PC-3 (cell line): ENCODE measurements around the gene RAB12. TPM values are rescaled to one million over a fixed set of nuclear protein-coding genes. Genes with fewer than 3 reads are reported as not detected.

Source experiments
- ATAC-seq: fragments of 200-7000 bp; cut with Tn5 transposase; 2 replicates; pipeline ENCODE4 v1.9.1; 2020; ENCODE audit warnings: mild to moderate bottlenecking, moderate library complexity
- BruUV-seq: library from RNA; stranded (reverse); fragments of 400-500 nt; replicated peaks from 2 replicates; lab custom pipeline; 2021; lab: Mats Ljungman, UMichigan
- CTCF ChIA-PET: fragments of 300-600 bp; sonication (Branson Sonifier 250); formaldehyde crosslinking; loops from one replicate; lab custom pipeline; 2022; ENCODE audit warnings: antibody characterized with exemption; lab: Charles Lee
- POLR2A ChIA-PET: fragments of 300-600 bp; sonication (Branson Sonifier 250); formaldehyde crosslinking; loops from one replicate; lab custom pipeline; 2022; ENCODE audit warnings: antibody characterized with exemption; ENCODE audit not compliant: unreplicated experiment; lab: Charles Lee
- DNase-seq: peaks from one replicate; pipeline ENCODE4 v3.0.0-alpha.2; 2015
- H2AFZ ChIP-seq: fragments of 300-600 bp; sonication (generic); 2 replicates; pipeline ENCODE4 v1.6.0; 2016; ENCODE audit warnings: antibody characterized with exemption, low read length
- H3F3A ChIP-seq: fragments of 300-600 bp; sonication (generic); one replicate; pipeline ENCODE4 v1.6.0; 2017; ENCODE audit warnings: antibody characterized with exemption, low read length, control low read depth, mild to moderate bottlenecking; ENCODE audit not compliant: unreplicated experiment
- H3K27ac ChIP-seq: fragments of 300-600 bp; sonication (generic); 2 replicates; pipeline ENCODE4 v1.5.1; 2016; ENCODE audit warnings: mild to moderate bottlenecking, low read length
- H3K27me3 ChIP-seq: fragments of 300-600 bp; sonication (generic); 2 replicates; pipeline ENCODE4 v1.6.1; 2016; ENCODE audit warnings: low read length, mixed read lengths
- H3K36me3 ChIP-seq: fragments of 300-600 bp; sonication (generic); 2 replicates; pipeline ENCODE4 v1.6.1; 2016; ENCODE audit warnings: low read depth, mixed run types, low read length, mixed read lengths
- H3K4me1 ChIP-seq: fragments of 300-600 bp; sonication (generic); 2 replicates; pipeline ENCODE4 v1.5.1; 2016; ENCODE audit warnings: low read length; ENCODE audit not compliant: insufficient read depth
- H3K4me2 ChIP-seq: fragments of 300-600 bp; sonication (generic); 2 replicates; pipeline ENCODE4 v1.6.0; 2016; ENCODE audit warnings: low read length
- H3K4me3 ChIP-seq: fragments of 300-600 bp; sonication (generic); 2 replicates; pipeline ENCODE4 v1.5.1; 2016; ENCODE audit warnings: mild to moderate bottlenecking, low read length, mixed read lengths
- H3K79me2 ChIP-seq: fragments of 300-600 bp; sonication (generic); 2 replicates; pipeline ENCODE4 v1.6.1; 2017; ENCODE audit warnings: low read length, mixed read lengths
- H3K9ac ChIP-seq: fragments of 300-600 bp; sonication (generic); 2 replicates; pipeline ENCODE4 v1.6.0; 2016; ENCODE audit warnings: mild to moderate bottlenecking, low read length
- H3K9me2 ChIP-seq: fragments of 300-600 bp; sonication (generic); replicated peaks from 2 replicates; pipeline ENCODE4 v1.6.1; 2016; ENCODE audit warnings: mixed run types, low read length, mixed read lengths
- H3K9me3 ChIP-seq: fragments of 300-600 bp; sonication (generic); 2 replicates; pipeline ENCODE4 v1.6.1; 2016; ENCODE audit warnings: low read length, mixed read lengths
- H4K20me1 ChIP-seq: fragments of 300-600 bp; sonication (generic); 2 replicates; pipeline ENCODE4 v1.6.1; 2016; ENCODE audit warnings: low read length, mixed read lengths
- EZH2 ChIP-seq: fragments of 300-600 bp; sonication (generic); IDR thresholded peaks from one replicate; pipeline ENCODE4 v1.6.1; 2017; ENCODE audit warnings: antibody characterized with exemption, mild to moderate bottlenecking, low read length; ENCODE audit not compliant: unreplicated experiment
- EZH2phosphoT487 ChIP-seq: fragments of 300-600 bp; sonication (generic); IDR thresholded peaks from 2 replicates; pipeline ENCODE4 v1.6.1; 2018; ENCODE audit warnings: mild to moderate bottlenecking, antibody characterized with exemption, low read length, borderline replicate concordance
- intact Hi-C: fragments of 100-400 bp; cut with micrococcal nuclease; formaldehyde crosslinking; loops from 2 replicates; pipeline ENCODE4 v1.9.0; 2023
- total RNA-seq: library from RNA; depleted of rRNA; stranded (reverse); fragments of >200 nt; gene quantifications from 2 replicates; pipeline ENCODE4 v1.2.3, GENCODE V29; 2014
- TF ChIP-seq, protein P1 (sequence below): fragments of 300-600 bp; sonication (generic); conservative IDR thresholded peaks from 2 replicates; pipeline ENCODE4 v1.5.1; 2017; ENCODE audit warnings: antibody characterized with exemption, low read depth, mild to moderate bottlenecking, low read length

RAB12 gene
- total RNA-seq, 1 experiment from 2014 or later = 50.9 TPM

DNA sequence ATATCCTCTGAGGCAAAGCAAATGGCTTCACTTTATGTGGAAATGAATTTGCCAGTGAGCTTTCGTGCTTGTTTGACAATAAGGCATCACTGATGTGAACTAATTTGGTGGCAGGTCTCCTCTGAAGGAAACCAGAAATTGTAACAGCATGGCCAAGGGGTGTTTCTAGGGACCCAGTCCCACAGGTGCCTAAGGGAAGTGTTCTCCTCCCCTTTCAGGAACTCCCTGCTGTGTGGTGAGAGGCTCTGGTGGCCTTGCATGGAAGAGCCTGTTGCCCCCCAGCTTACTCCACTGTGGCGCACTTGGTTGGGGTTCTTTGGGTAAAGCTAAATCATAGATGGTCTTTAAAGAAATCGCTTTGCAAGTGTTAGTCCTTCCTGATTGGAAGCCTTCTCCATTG is 20.4 kb downstream of the RAB12 start:
- no peaks in the 10 kb centered on the region for H3K9me2 ChIP-seq
- intact Hi-C loops = no loop called here
- ATAC-seq = no peak
- H3K79me2 ChIP-seq = peaks cover 39% of the 10 kb centered on the region
- no peaks in the 10 kb centered on the region for H3K27me3 ChIP-seq
- H3K27ac ChIP-seq = no peak overlapping the region
- ChIA-PET POLR2A (no interaction called here), CTCF (no interaction called here)
- H3K4me2 ChIP-seq = no peak overlapping the region
- no TSS peak for BruUV-seq
- H3F3A ChIP-seq = no peaks in the 10 kb centered on the region
- no peaks in the 10 kb centered on the region for H4K20me1 ChIP-seq
- peaks cover 34% of the 10 kb centered on the region for H3K36me3 ChIP-seq
- TF ChIP-seq EZH2phosphoT487 (no peak), EZH2 (no peak)
- TF ChIP-seq, protein P1, sequence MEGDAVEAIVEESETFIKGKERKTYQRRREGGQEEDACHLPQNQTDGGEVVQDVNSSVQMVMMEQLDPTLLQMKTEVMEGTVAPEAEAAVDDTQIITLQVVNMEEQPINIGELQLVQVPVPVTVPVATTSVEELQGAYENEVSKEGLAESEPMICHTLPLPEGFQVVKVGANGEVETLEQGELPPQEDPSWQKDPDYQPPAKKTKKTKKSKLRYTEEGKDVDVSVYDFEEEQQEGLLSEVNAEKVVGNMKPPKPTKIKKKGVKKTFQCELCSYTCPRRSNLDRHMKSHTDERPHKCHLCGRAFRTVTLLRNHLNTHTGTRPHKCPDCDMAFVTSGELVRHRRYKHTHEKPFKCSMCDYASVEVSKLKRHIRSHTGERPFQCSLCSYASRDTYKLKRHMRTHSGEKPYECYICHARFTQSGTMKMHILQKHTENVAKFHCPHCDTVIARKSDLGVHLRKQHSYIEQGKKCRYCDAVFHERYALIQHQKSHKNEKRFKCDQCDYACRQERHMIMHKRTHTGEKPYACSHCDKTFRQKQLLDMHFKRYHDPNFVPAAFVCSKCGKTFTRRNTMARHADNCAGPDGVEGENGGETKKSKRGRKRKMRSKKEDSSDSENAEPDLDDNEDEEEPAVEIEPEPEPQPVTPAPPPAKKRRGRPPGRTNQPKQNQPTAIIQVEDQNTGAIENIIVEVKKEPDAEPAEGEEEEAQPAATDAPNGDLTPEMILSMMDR = no peak
- no peak overlapping the region for H3K4me3 ChIP-seq
- no peaks in the 10 kb centered on the region for H3K9me3 ChIP-seq
- H3K9ac ChIP-seq = no peak overlapping the region
- no peak overlapping the region for H2AFZ ChIP-seq
- no peaks in the 10 kb centered on the region for H3K4me1 ChIP-seq
- DNase-seq = no peak

DNA sequence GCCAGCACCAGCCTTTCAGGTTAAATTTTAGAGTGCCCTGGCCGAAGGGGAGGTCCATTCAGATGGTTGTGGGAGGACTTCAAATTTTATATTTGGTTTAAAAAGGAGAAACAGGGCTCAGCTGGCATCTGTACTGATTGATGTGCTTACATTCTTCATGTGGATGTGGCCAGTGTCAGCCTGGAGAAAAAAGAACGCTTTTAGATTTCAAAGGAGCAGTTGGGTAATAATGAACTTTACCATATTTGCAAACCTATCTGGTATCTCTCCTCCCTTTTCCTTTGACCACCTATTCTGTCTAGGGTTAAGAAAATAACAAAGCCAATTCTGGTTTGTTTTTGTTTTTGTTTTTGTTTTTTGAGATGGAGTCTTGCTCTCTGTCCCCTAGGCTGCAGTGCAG is 21.3 kb downstream of the RAB12 start:
- TF ChIP-seq, protein P1 = no peak
- TF ChIP-seq EZH2 = no peak
- no peak for TF ChIP-seq EZH2phosphoT487
- no peak overlapping the region for H3K4me2 ChIP-seq
- CTCF ChIA-PET = no interaction called here
- no peak overlapping the region for H3K4me3 ChIP-seq
- H3K36me3 ChIP-seq = peaks cover 41% of the 10 kb centered on the region
- peaks cover 30% of the 10 kb centered on the region for H3K79me2 ChIP-seq
- ATAC-seq (no peak), DNase-seq (no peak)
- H3K9me2 ChIP-seq = no peaks in the 10 kb centered on the region
- no TSS peak for BruUV-seq
- no peaks in the 10 kb centered on the region for H4K20me1 ChIP-seq
- no peaks in the 10 kb centered on the region for H3K27me3 ChIP-seq
- no peaks in the 10 kb centered on the region for H3K4me1 ChIP-seq
- intact Hi-C loops = no loop called here
- H3F3A ChIP-seq = no peaks in the 10 kb centered on the region
- POLR2A ChIA-PET = no interaction called here
- H3K27ac ChIP-seq = no peak overlapping the region
- H3K9me3 ChIP-seq = no peaks in the 10 kb centered on the region
- H3K9ac ChIP-seq = no peak overlapping the region
- H2AFZ ChIP-seq = no peak overlapping the region

DNA sequence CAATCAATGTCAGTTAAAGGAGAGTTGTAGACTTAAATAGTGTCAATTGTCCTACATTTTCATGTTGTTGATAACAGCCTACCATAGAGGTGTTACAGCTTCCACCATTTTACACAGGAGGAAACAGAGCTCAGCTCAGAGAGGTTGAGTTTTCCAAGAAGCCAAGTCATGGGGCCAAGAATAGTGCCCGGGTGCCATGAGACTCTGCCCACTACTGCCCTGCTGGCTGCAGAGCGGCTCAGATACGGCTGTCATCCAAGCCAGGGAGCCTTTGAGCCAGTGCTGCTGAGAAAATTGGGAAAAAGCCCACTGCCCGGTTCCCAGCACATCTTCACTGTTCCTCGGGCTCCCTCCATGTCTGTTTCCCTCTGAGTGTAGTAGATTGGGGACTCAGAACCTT is 22.0 kb downstream of the RAB12 start:
- ATAC-seq = no peak
- Histone ChIP-seq H3K36me3 (peaks cover 41% of the 10 kb centered on the region), H3K9ac (no peak overlapping the region), H3K4me1 (no peaks in the 10 kb centered on the region), H3K4me3 (no peak overlapping the region), H3K79me2 (peaks cover 30% of the 10 kb centered on the region), H3K4me2 (no peak overlapping the region), H4K20me1 (no peaks in the 10 kb centered on the region), H3K27me3 (no peaks in the 10 kb centered on the region), H2AFZ (no peak overlapping the region), H3K9me3 (no peaks in the 10 kb centered on the region), H3F3A (no peaks in the 10 kb centered on the region), H3K27ac (no peak overlapping the region), H3K9me2 (no peaks in the 10 kb centered on the region)
- POLR2A ChIA-PET = no interaction called here
- CTCF ChIA-PET = no interaction called here
- no TSS peak for BruUV-seq
- no peak for TF ChIP-seq EZH2phosphoT487
- TF ChIP-seq EZH2 = no peak
- TF ChIP-seq, protein P1 = no peak
- no peak for DNase-seq
- intact Hi-C loops = no loop called here
